Prostate gland (tissue), 2 donors: Measurements from ENCODE around the gene PVALB. TPM values are rescaled to one million over a fixed set of nuclear protein-coding genes. Genes with fewer than 3 reads are reported as not detected.

Source experiments
- DNase-seq: peaks from one replicate; pipeline ENCODE4 v3.0.0-alpha.2; 2019; ENCODE audit warnings: low spot score
- H3K27ac ChIP-seq, 2 donors: fragments of 200-600 bp; sonication (generic); 2 replicates each; pipeline ENCODE4 v1.5.1; 2017 to 2019
- H3K27me3 ChIP-seq: fragments of 200-600 bp; sonication (generic); replicated peaks from 2 replicates; pipeline ENCODE4 v1.5.1; 2019; ENCODE audit not compliant: insufficient read depth
- H3K36me3 ChIP-seq, 2 donors: fragments of 200-600 bp; sonication (generic); 1 replicate in 1 of 2; 2 replicates in 1 of 2; pipeline versions ENCODE4 v1.5.1 to v1.8.1; 2017 to 2019
- H3K4me1 ChIP-seq: fragments of 200-600 bp; sonication (generic); replicated peaks from 2 replicates; pipeline ENCODE4 v1.5.1; 2019
- H3K4me3 ChIP-seq, 2 donors: fragments of 200-600 bp; sonication (generic); 2 replicates each; pipeline ENCODE4 v1.5.1; 2017 to 2019
- H3K9me3 ChIP-seq: fragments of 200-600 bp; sonication (generic); 2 replicates; pipeline ENCODE4 v1.5.1; 2017
- POLR2A ChIP-seq: fragments of 450-650 bp; IDR thresholded peaks from one replicate; pipeline ENCODE4 v1.6.1; 2016; ENCODE audit warnings: antibody characterized with exemption, mild to moderate bottlenecking
- POLR2AphosphoS5 ChIP-seq: sonication (generic); formaldehyde crosslinking; IDR thresholded peaks from one replicate; pipeline ENCODE4 v1.6.1; 2017; ENCODE audit warnings: antibody characterized with exemption
- WGBS: methylation state at CpG from one replicate; pipeline ENCODE4 v1.1.5; 2018; 5-methylcytosine and 5-hydroxymethylcytosine counted together
- intact Hi-C: fragments of 100-400 bp; cut with DNase I; formaldehyde crosslinking; loops from one replicate; pipeline ENCODE4 v1.14.2; 2022
- total RNA-seq, 2 donors: library from RNA; depleted of rRNA; stranded (reverse); fragments of >200 nt; gene quantifications; one replicate each; pipeline ENCODE4 v1.1.0, GENCODE V29; 2016
- TF ChIP-seq, protein P1 (sequence below), 4 experiments: fragments of 200-600 bp in 2 of 4; fragments of 450-650 bp in 2 of 4; sonication (generic) in 2 of 4; IDR thresholded peaks; 1 replicate in 3 of 4; 2 replicates in 1 of 4; pipeline ENCODE4 v1.5.1; 2016 to 2019; ENCODE audit warnings: antibody characterized with exemption in 4 of 4, mild to moderate bottlenecking in 2 of 4, moderate library complexity in 2 of 4

Gene PVALB
- total RNA-seq, 2 donors from 2014 or later, result 3.1 TPM; not detected in 1

DNA sequence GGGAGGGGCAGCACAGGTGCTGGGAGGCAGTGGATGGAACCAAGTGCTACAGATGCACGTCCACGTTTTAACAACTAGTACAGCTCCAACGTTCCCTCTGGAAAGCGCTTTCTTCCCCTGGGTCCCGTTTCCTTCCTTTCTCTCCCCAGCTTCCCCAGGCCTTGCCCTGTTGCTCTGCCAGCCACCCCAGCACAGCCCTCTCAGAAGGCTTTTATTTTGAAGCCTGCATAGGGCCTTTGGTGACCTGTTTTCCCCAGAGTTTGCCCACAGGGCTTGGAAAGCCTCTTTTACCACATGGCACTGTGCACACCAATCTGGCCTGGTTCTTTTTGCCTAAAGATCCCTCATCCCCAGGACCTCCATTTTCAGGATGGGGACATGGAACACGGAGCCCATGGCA lies 30.1 kb upstream of the PVALB start:
- no peak for DNase-seq
- H3K9me3 ChIP-seq, result no peaks in the 10 kb centered on the region
- H3K27ac ChIP-seq, result no peak overlapping the region
- no peak for TF ChIP-seq POLR2AphosphoS5
- no peak for TF ChIP-seq POLR2A
- TF ChIP-seq, protein P1, sequence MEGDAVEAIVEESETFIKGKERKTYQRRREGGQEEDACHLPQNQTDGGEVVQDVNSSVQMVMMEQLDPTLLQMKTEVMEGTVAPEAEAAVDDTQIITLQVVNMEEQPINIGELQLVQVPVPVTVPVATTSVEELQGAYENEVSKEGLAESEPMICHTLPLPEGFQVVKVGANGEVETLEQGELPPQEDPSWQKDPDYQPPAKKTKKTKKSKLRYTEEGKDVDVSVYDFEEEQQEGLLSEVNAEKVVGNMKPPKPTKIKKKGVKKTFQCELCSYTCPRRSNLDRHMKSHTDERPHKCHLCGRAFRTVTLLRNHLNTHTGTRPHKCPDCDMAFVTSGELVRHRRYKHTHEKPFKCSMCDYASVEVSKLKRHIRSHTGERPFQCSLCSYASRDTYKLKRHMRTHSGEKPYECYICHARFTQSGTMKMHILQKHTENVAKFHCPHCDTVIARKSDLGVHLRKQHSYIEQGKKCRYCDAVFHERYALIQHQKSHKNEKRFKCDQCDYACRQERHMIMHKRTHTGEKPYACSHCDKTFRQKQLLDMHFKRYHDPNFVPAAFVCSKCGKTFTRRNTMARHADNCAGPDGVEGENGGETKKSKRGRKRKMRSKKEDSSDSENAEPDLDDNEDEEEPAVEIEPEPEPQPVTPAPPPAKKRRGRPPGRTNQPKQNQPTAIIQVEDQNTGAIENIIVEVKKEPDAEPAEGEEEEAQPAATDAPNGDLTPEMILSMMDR (IDR thresholded peaks at IDR 0.05), result no peak
- no peaks in the 10 kb centered on the region for H3K36me3 ChIP-seq
- intact Hi-C loops, result no loop called here
- no peaks in the 10 kb centered on the region for H3K27me3 ChIP-seq
- WGBS, result 47% methylated on average over 6 of the region's 6 CpGs
- no peaks in the 10 kb centered on the region for H3K4me1 ChIP-seq
- no peak overlapping the region for H3K4me3 ChIP-seq

- TF ChIP-seq POLR2AphosphoS5 (no peak), POLR2A (no peak)
- TF ChIP-seq, protein P1 (IDR thresholded peaks at IDR 0.05), result no peak
- Histone ChIP-seq H3K27ac (no peak overlapping the region), H3K4me1 (no peaks in the 10 kb centered on the region), H3K4me3 (no peak overlapping the region), H3K27me3 (no peaks in the 10 kb centered on the region), H3K9me3 (no peaks in the 10 kb centered on the region), H3K36me3 (no peaks in the 10 kb centered on the region)
- intact Hi-C loops, result no loop called here
- WGBS, result 76% methylated on average over 5 of the region's 5 CpGs
- no peak for DNase-seq
Observed at GRCh38 chr22:36846271-36846670, 29.4 kb upstream of the PVALB start.

DNA sequence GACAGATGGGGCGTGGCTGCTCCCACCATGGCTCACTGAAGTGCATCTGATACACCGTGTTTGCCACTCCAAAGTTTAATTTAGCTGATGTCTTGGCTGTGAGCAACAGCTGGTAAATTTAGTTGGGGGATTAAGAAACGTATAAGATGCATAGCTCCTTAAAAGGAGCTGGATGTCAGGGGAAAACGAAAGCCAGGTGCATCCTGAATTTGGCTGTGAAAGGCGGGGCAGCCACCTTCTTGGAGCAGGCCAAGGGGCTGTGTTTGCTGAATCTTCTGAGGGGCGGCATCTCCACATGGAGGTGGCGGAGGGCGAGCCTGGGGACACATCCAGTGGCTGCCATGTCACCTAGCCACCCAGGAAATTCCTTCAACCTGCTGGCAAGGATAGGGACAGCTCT lies 23.3 kb upstream of the PVALB start:
- DNase-seq, result no peak
- TF ChIP-seq, protein P1 (IDR thresholded peaks at IDR 0.05), result no peak
- TF ChIP-seq POLR2A (no peak), POLR2AphosphoS5 (no peak)
- Histone ChIP-seq H3K4me1 (no peaks in the 10 kb centered on the region), H3K9me3 (no peaks in the 10 kb centered on the region), H3K27ac (no peak overlapping the region), H3K4me3 (no peak overlapping the region), H3K27me3 (no peaks in the 10 kb centered on the region), H3K36me3 (no peaks in the 10 kb centered on the region)
- 60% methylated on average over 8 of the region's 8 CpGs for WGBS
- intact Hi-C loops, result no loop called here

GRCh38 chr22:36839356-36840073 lies 22.7 kb upstream of the PVALB start:
- no peaks in the 10 kb centered on the region for H3K9me3 ChIP-seq
- intact Hi-C loops, result no loop called here
- no peaks in the 10 kb centered on the region for H3K4me1 ChIP-seq
- no peak for TF ChIP-seq POLR2A
- no peak for TF ChIP-seq POLR2AphosphoS5
- TF ChIP-seq, protein P1 (IDR thresholded peaks at IDR 0.05), result no peak
- WGBS, result 81% methylated on average over 10 of the region's 10 CpGs
- no peaks in the 10 kb centered on the region for H3K36me3 ChIP-seq
- no peak overlapping the region for H3K4me3 ChIP-seq
- DNase-seq, result no peak
- no peaks in the 10 kb centered on the region for H3K27me3 ChIP-seq
- no peak overlapping the region for H3K27ac ChIP-seq
